ENCODE results near the gene LEMD2.

LEMD2 gene

GRCh38 chr6:33725891-33726673, 62.8 kb downstream of the LEMD2 start:
- Histone ChIP-seq H4K20me1 (ENCODE audit: insufficient read depth, low read length, poor library complexity, severe bottlenecking) (no peaks in the 10 kb centered on the region), H3K9me3 (ENCODE audit: insufficient read depth, low read depth, low read length) (no peaks in the 10 kb centered on the region), H3F3A (ENCODE audit: low read depth) (no peaks in the 10 kb centered on the region), H3K36me3 (ENCODE audit: insufficient read depth, low read length) (no peaks in the 10 kb centered on the region), H3K4me1 (ENCODE audit: insufficient read depth, low read length, poor library complexity, severe bottlenecking) (peaks cover 4% of the 10 kb centered on the region), H3K27me3 (ENCODE audit: insufficient read depth, low read length, poor library complexity, severe bottlenecking) (no peaks in the 10 kb centered on the region), H3K79me2 (ENCODE audit: insufficient read depth, low read length) (no peaks in the 10 kb centered on the region), H3K9ac (ENCODE audit: low read depth, low read length, poor library complexity, severe bottlenecking) (no peak overlapping the region), H3K4me2 (ENCODE audit: low read depth, low read length, poor library complexity, severe bottlenecking) (no peak overlapping the region), H3K9me2 (replicated peaks; ENCODE audit: low read depth, low read length) (no peaks in the 10 kb centered on the region), H3K4me3 (ENCODE audit: low read length, poor library complexity, severe bottlenecking) (no peak overlapping the region), H2AFZ (ENCODE audit: low read length) (no peak overlapping the region)
- no peak for TF ChIP-seq EZH2phosphoT487 (IDR thresholded peaks at IDR 0.05; ENCODE audit: borderline replicate concordance)
- TF ChIP-seq, protein P1, sequence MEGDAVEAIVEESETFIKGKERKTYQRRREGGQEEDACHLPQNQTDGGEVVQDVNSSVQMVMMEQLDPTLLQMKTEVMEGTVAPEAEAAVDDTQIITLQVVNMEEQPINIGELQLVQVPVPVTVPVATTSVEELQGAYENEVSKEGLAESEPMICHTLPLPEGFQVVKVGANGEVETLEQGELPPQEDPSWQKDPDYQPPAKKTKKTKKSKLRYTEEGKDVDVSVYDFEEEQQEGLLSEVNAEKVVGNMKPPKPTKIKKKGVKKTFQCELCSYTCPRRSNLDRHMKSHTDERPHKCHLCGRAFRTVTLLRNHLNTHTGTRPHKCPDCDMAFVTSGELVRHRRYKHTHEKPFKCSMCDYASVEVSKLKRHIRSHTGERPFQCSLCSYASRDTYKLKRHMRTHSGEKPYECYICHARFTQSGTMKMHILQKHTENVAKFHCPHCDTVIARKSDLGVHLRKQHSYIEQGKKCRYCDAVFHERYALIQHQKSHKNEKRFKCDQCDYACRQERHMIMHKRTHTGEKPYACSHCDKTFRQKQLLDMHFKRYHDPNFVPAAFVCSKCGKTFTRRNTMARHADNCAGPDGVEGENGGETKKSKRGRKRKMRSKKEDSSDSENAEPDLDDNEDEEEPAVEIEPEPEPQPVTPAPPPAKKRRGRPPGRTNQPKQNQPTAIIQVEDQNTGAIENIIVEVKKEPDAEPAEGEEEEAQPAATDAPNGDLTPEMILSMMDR (conservative IDR thresholded peaks at IDR 0.05; ENCODE audit: low read length): no peak

DNA sequence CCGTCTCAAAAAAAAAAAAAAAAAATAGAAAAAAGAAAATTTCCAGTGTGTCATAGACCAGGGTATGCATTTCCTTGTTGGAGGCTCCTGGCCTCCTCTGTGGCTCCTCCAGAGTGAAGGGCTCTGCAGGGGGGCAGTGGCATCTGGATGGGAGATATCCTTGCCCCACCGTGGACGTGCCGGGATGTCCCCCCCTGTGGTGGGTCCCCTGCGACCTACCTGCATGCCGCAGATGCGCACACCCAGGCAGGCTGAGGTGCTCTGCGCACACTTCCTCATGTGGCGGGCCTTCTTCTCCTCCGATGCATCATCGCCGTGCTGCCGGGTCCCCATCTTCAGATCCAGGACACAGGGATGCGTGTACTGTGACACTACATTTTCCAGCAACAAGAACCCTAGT, 63.7 kb downstream of the LEMD2 start:
- H4K20me1 ChIP-seq (ENCODE audit: insufficient read depth, low read length, poor library complexity, severe bottlenecking): no peaks in the 10 kb centered on the region
- TF ChIP-seq EZH2phosphoT487 (IDR thresholded peaks at IDR 0.05; ENCODE audit: borderline replicate concordance): no peak
- TF ChIP-seq, protein P1 (conservative IDR thresholded peaks at IDR 0.05; ENCODE audit: low read length): no peak
- H3K4me1 ChIP-seq (ENCODE audit: insufficient read depth, low read length, poor library complexity, severe bottlenecking): peaks cover 4% of the 10 kb centered on the region
- no peak overlapping the region for H2AFZ ChIP-seq (ENCODE audit: low read length)
- H3F3A ChIP-seq (ENCODE audit: low read depth): no peaks in the 10 kb centered on the region
- H3K79me2 ChIP-seq (ENCODE audit: insufficient read depth, low read length): no peaks in the 10 kb centered on the region
- no peak overlapping the region for H3K4me2 ChIP-seq (ENCODE audit: low read depth, low read length, poor library complexity, severe bottlenecking)
- H3K36me3 ChIP-seq (ENCODE audit: insufficient read depth, low read length): no peaks in the 10 kb centered on the region
- H3K4me3 ChIP-seq (ENCODE audit: low read length, poor library complexity, severe bottlenecking): no peak overlapping the region
- H3K27me3 ChIP-seq (ENCODE audit: insufficient read depth, low read length, poor library complexity, severe bottlenecking): no peaks in the 10 kb centered on the region
- H3K9ac ChIP-seq (ENCODE audit: low read depth, low read length, poor library complexity, severe bottlenecking): no peak overlapping the region
- no peaks in the 10 kb centered on the region for H3K9me2 ChIP-seq (replicated peaks; ENCODE audit: low read depth, low read length)
- no peaks in the 10 kb centered on the region for H3K9me3 ChIP-seq (ENCODE audit: insufficient read depth, low read depth, low read length)

DNA sequence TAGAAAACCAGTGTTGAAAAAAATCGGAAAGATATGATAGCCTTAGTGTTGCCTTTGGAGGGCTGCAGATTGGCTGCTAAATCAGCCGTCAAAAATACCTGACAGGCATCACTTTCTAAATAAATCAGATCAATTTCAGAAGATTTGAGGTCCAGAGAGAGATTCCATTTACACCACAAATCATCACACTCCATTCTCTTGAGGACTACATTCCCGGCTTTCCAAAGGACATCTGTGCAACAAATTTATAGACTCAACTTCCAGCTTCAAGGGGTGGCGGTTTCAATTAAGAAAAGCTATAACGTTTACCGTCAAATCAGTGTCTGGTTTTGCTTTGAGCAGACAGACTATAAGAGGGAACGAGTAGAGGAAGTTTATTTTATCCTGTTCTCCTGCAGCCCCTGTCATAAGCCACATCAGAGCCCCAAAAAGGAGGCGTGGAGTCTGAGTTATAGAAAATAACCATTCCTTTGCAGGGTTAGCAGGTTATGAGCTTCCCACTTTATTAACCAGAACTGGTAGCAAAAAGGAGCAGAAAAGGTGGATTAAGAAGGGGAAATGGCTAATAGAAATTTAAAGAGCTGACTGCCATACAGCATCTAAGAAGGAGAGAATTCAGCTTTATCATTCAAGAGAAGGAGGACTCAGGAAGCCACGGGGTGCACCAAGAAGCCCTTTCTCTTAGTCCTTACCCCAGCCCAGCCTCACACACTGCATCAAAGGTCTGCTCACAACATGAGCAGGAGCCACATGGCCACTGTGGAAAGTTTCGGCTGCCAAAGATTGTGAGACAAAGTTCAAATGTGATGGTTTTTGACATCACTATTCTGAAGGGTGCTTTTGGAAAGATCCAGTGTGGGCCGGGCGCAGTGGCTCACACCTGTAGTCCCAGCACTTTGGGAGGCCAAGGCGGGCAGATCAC, 64.6 kb downstream of the LEMD2 start:
- Histone ChIP-seq H3K9ac (ENCODE audit: low read depth, low read length, poor library complexity, severe bottlenecking) (no peak overlapping the region), H3K36me3 (ENCODE audit: insufficient read depth, low read length) (no peaks in the 10 kb centered on the region), H4K20me1 (ENCODE audit: insufficient read depth, low read length, poor library complexity, severe bottlenecking) (no peaks in the 10 kb centered on the region), H3K79me2 (ENCODE audit: insufficient read depth, low read length) (no peaks in the 10 kb centered on the region), H3F3A (ENCODE audit: low read depth) (no peaks in the 10 kb centered on the region), H3K4me2 (ENCODE audit: low read depth, low read length, poor library complexity, severe bottlenecking) (peak overlapping the region; percentile 21), H3K27me3 (ENCODE audit: insufficient read depth, low read length, poor library complexity, severe bottlenecking) (no peaks in the 10 kb centered on the region), H3K9me2 (replicated peaks; ENCODE audit: low read depth, low read length) (no peaks in the 10 kb centered on the region), H3K4me3 (ENCODE audit: low read length, poor library complexity, severe bottlenecking) (no peak overlapping the region), H3K9me3 (ENCODE audit: insufficient read depth, low read depth, low read length) (no peaks in the 10 kb centered on the region), H3K4me1 (ENCODE audit: insufficient read depth, low read length, poor library complexity, severe bottlenecking) (peaks cover 4% of the 10 kb centered on the region), H2AFZ (ENCODE audit: low read length) (no peak overlapping the region)
- no peak for TF ChIP-seq EZH2phosphoT487 (IDR thresholded peaks at IDR 0.05; ENCODE audit: borderline replicate concordance)
- TF ChIP-seq, protein P1 (conservative IDR thresholded peaks at IDR 0.05; ENCODE audit: low read length): no peak
